H9 (cell line): ENCODE data around the gene SLC11A1. TPM values are rescaled to one million over a fixed set of nuclear protein-coding genes. Genes with fewer than 3 reads are reported as not detected.
A peak's percentile ranks its signal among the peaks of the same experiment; 100 is the strongest.

Experiments
- DNase-seq: peaks from one replicate; pipeline ENCODE4 v3.0.0-alpha.2; 2017
- H2AFZ ChIP-seq: one replicate; pipeline ENCODE4 v1.6.1; 2013; ENCODE audit warnings: mild to moderate bottlenecking, low read length, control low read depth, moderate library complexity
- H2AK5ac ChIP-seq: 2 replicates; pipeline ENCODE4 v1.6.1; 2013; ENCODE audit warnings: low read length, control low read depth, mixed read lengths; ENCODE audit not compliant: insufficient read length
- H2BK120ac ChIP-seq: one replicate; pipeline ENCODE4 v1.6.1; 2013; ENCODE audit warnings: low read depth, mild to moderate bottlenecking, low read length, control low read depth, inconsistent platforms; ENCODE audit not compliant: poor library complexity, severe bottlenecking
- H2BK12ac ChIP-seq: 2 replicates; pipeline ENCODE4 v1.6.1; 2013; ENCODE audit warnings: low read length, control low read depth, mixed read lengths, low read depth; ENCODE audit not compliant: insufficient read length
- H2BK15ac ChIP-seq: 2 replicates; pipeline ENCODE4 v1.6.1; 2013; ENCODE audit warnings: low read depth, low read length, control low read depth
- H2BK20ac ChIP-seq: one replicate; pipeline ENCODE4 v1.6.1; 2013; ENCODE audit warnings: low read depth, mild to moderate bottlenecking, low read length, control low read depth, inconsistent platforms; ENCODE audit not compliant: poor library complexity, severe bottlenecking
- H2BK5ac ChIP-seq: 2 replicates; pipeline ENCODE4 v1.6.1; 2013; ENCODE audit warnings: low read length, control low read depth, mixed read lengths; ENCODE audit not compliant: insufficient read length
- H3K14ac ChIP-seq: 2 replicates; pipeline ENCODE4 v1.6.1; 2013; ENCODE audit warnings: low read length, control low read depth; ENCODE audit not compliant: insufficient read depth
- H3K18ac ChIP-seq: 2 replicates; pipeline ENCODE4 v1.6.1; 2013; ENCODE audit warnings: low read depth, mild to moderate bottlenecking, mixed read lengths, low read length, control low read depth; ENCODE audit not compliant: insufficient read length
- H3K23ac ChIP-seq: 2 replicates; pipeline ENCODE4 v1.6.1; 2013; ENCODE audit warnings: low read length, control low read depth, mixed read lengths, low read depth; ENCODE audit not compliant: insufficient read length
- H3K23me2 ChIP-seq: 2 replicates; pipeline ENCODE4 v1.6.1; 2013; ENCODE audit warnings: low read depth, mild to moderate bottlenecking, mixed read lengths, low read length, control low read depth; ENCODE audit not compliant: insufficient read length, poor library complexity, severe bottlenecking
- H3K27ac ChIP-seq: 2 replicates; pipeline ENCODE4 v1.5.1; 2013; ENCODE audit warnings: low read length, control low read depth, mixed read lengths, low read depth; ENCODE audit not compliant: insufficient read length
- H3K27me3 ChIP-seq: 2 replicates; pipeline ENCODE4 v1.6.1; 2013; ENCODE audit warnings: low read length, control low read depth, inconsistent platforms; ENCODE audit not compliant: insufficient read depth
- H3K4ac ChIP-seq: 2 replicates; pipeline ENCODE4 v1.6.1; 2013; ENCODE audit warnings: low read depth, mild to moderate bottlenecking, control low read depth, inconsistent platforms, low read length, moderate library complexity
- H3K4me1 ChIP-seq: 2 replicates; pipeline ENCODE4 v1.6.1; 2013; ENCODE audit warnings: low read length, control low read depth, inconsistent platforms; ENCODE audit not compliant: insufficient read depth
- H3K4me2 ChIP-seq: 2 replicates; pipeline ENCODE4 v1.6.1; 2013; ENCODE audit warnings: low read length, control low read depth, mixed read lengths; ENCODE audit not compliant: insufficient read length, insufficient read depth
- H3K56ac ChIP-seq: 2 replicates; pipeline ENCODE4 v1.6.1; 2013; ENCODE audit warnings: low read depth, mild to moderate bottlenecking, mixed read lengths, low read length, control low read depth; ENCODE audit not compliant: insufficient read length
- H3K79me1 ChIP-seq: 2 replicates; pipeline ENCODE4 v1.6.1; 2013; ENCODE audit warnings: low read depth, mild to moderate bottlenecking, moderate library complexity, low read length, control low read depth, inconsistent platforms; ENCODE audit not compliant: insufficient read depth, poor library complexity, severe bottlenecking
- H3K79me2 ChIP-seq: 2 replicates; pipeline ENCODE4 v1.6.1; 2013; ENCODE audit warnings: low read length, control low read depth, inconsistent platforms; ENCODE audit not compliant: insufficient read depth
- H3K9ac ChIP-seq: 2 replicates; pipeline ENCODE4 v1.6.1; 2013; ENCODE audit warnings: low read length, control low read depth, mixed read lengths; ENCODE audit not compliant: insufficient read length; ENCODE audit errors: extremely low read depth
- H3K9me3 ChIP-seq: one replicate; pipeline ENCODE4 v1.6.1; 2013; ENCODE audit warnings: low read depth, low read length, inconsistent platforms; ENCODE audit not compliant: control insufficient read depth
- H3T11ph ChIP-seq: one replicate; pipeline ENCODE4 v1.6.1; 2013; ENCODE audit warnings: mild to moderate bottlenecking, low read length, control low read depth, inconsistent platforms
- H4K20me1 ChIP-seq: one replicate; pipeline ENCODE4 v1.6.1; 2013; ENCODE audit not compliant: control insufficient read depth, insufficient read length, insufficient read depth
- H4K5ac ChIP-seq: 2 replicates; pipeline ENCODE4 v1.6.1; 2013; ENCODE audit warnings: low read depth, mild to moderate bottlenecking, mixed read lengths, low read length, control low read depth; ENCODE audit not compliant: insufficient read length
- H4K8ac ChIP-seq: replicated peaks from 2 replicates; pipeline ENCODE4 v1.6.1; 2013; ENCODE audit warnings: low read length, control low read depth, mixed read lengths, low read depth; ENCODE audit not compliant: insufficient read length
- H4K91ac ChIP-seq: 2 replicates; pipeline ENCODE4 v1.6.1; 2013; ENCODE audit warnings: low read depth, mild to moderate bottlenecking, moderate library complexity, mixed read lengths, low read length, control low read depth; ENCODE audit not compliant: insufficient read length
- H3K27ac Mint-ChIP-seq, 3 experiments: 2 replicates in 2 of 3; 3 replicates in 1 of 3; pipeline ENCODE4 v1.8.0; 2020 to 2021; ENCODE audit warnings: mixed read lengths in 3 of 3, mild to moderate bottlenecking in 1 of 3, moderate library complexity in 1 of 3
- H3K27me3 Mint-ChIP-seq: 2 replicates; pipeline ENCODE4 v1.8.0; 2021; ENCODE audit warnings: low read depth, mild to moderate bottlenecking, moderate library complexity, mixed read lengths
- H3K36me3 Mint-ChIP-seq, 3 experiments: 2 replicates in 2 of 3; 3 replicates in 1 of 3; pipeline ENCODE4 v1.8.0; 2020 to 2021; ENCODE audit warnings: low read depth in 3 of 3, mixed read lengths in 3 of 3; ENCODE audit not compliant: insufficient read depth in 1 of 3
- H3K4me1 Mint-ChIP-seq, 2 experiments: 2 replicates each; pipeline ENCODE4 v1.8.0; 2020; ENCODE audit warnings: mixed read lengths in 2 of 2
- H3K4me3 Mint-ChIP-seq, 2 experiments: 2 replicates in 1 of 2; 3 replicates in 1 of 2; pipeline ENCODE4 v1.8.0; 2020 to 2021; ENCODE audit warnings: mild to moderate bottlenecking in 2 of 2, mixed read lengths in 2 of 2, moderate library complexity in 1 of 2
- H3K9me3 Mint-ChIP-seq, 2 experiments: 2 replicates in 1 of 2; 3 replicates in 1 of 2; pipeline ENCODE4 v1.8.0; 2020; ENCODE audit warnings: mild to moderate bottlenecking in 2 of 2, mixed read lengths in 2 of 2, moderate library complexity in 1 of 2
- WGBS: extraction: QIAGEN DNeasy Blood & Tissue Kit; methylation state at CpG from one replicate; pipeline ENCODE4 v1.1.7; 2013; ENCODE audit warnings: missing lambda C conversion rate, low lambda C conversion rate, mixed read lengths; ENCODE audit not compliant: insufficient read length; ENCODE audit errors: extremely low coverage; 5-methylcytosine and 5-hydroxymethylcytosine counted together
- total RNA-seq: library from RNA; stranded (reverse); gene quantifications from 2 replicates; pipeline ENCODE4 v1.2.1, GENCODE V29; 2021
- TF ChIP-seq, protein P1 (sequence below): fragments of 200-600 bp; sonication (generic); conservative IDR thresholded peaks from 3 replicates; pipeline ENCODE4 v1.8.0; 2021; ENCODE audit warnings: antibody characterized with exemption, mild to moderate bottlenecking

Gene SLC11A1
- total RNA-seq, 1 experiment from 2014 or later = 0.11 TPM

DNA sequence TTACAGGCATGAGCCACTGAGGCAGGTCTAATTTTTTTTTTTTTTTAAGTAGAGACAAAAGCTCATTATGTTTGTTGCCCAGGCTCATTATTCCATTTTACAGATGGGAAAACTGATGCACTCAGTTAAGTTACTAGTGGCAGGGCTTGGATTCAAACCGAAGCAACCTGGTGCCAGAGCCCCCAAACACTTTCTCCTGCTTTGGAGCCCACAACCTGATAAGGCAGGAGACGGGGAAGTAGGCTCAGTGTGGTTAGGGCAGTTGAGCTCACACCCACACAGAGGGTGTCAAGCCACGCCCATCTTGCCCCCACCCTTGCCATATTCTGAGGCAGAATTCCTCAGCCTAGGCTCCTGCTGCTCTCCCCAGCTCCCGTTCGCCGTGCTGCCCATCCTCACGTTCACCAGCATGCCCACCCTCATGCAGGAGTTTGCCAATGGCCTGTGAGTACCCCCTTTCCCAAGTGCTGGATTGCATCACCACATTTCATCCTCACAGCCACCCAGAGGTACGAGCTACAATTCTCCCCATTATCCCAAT, 11.7 kb downstream of the SLC11A1 start:
- Histone ChIP-seq H2BK5ac (no peak overlapping the region), H4K91ac (no peak overlapping the region), H3K4me2 (no peak overlapping the region), H3K18ac (no peak overlapping the region), H3K4ac (no peak overlapping the region), H4K20me1 (no peaks in the 10 kb centered on the region), H2BK20ac (no peak overlapping the region), H3K79me2 (no peaks in the 10 kb centered on the region), H3K9ac (no peak overlapping the region), H2BK120ac (no peak overlapping the region), H2BK12ac (no peak overlapping the region), H4K5ac (no peak overlapping the region), H3K23me2 (peaks cover 28% of the 10 kb centered on the region), H3K27me3 (peaks cover 17% of the 10 kb centered on the region), H2AFZ (no peak overlapping the region), H3K79me1 (no peaks in the 10 kb centered on the region), H2AK5ac (no peak overlapping the region), H2BK15ac (no peak overlapping the region), H3T11ph (no peak overlapping the region), H4K8ac (no peak overlapping the region), H3K4me1 (no peaks in the 10 kb centered on the region; the same call in 1 of the 2 replicates), H3K27ac (no peak overlapping the region), H3K14ac (no peak overlapping the region), H3K23ac (no peak overlapping the region), H3K56ac (no peak overlapping the region), H3K9me3 (no peaks in the 10 kb centered on the region)
- H3K27me3 Mint-ChIP-seq = peaks cover 41% of the 10 kb centered on the region
- TF ChIP-seq, protein P1, sequence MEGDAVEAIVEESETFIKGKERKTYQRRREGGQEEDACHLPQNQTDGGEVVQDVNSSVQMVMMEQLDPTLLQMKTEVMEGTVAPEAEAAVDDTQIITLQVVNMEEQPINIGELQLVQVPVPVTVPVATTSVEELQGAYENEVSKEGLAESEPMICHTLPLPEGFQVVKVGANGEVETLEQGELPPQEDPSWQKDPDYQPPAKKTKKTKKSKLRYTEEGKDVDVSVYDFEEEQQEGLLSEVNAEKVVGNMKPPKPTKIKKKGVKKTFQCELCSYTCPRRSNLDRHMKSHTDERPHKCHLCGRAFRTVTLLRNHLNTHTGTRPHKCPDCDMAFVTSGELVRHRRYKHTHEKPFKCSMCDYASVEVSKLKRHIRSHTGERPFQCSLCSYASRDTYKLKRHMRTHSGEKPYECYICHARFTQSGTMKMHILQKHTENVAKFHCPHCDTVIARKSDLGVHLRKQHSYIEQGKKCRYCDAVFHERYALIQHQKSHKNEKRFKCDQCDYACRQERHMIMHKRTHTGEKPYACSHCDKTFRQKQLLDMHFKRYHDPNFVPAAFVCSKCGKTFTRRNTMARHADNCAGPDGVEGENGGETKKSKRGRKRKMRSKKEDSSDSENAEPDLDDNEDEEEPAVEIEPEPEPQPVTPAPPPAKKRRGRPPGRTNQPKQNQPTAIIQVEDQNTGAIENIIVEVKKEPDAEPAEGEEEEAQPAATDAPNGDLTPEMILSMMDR = no peak
- H3K4me1 Mint-ChIP-seq = peaks cover 26 to 45% of the 10 kb centered on the region in 2 experiments
- H3K4me3 Mint-ChIP-seq = peak overlapping the region in 1 of 2 experiments; percentile 15; a peak in 1 of 5 replicates
- WGBS = no CpG with 5 or more reads among the region's 8 CpGs
- H3K36me3 Mint-ChIP-seq = no peaks in the 10 kb centered on the region
- no peaks in the 10 kb centered on the region; a peak in 1 of 5 replicates for H3K9me3 Mint-ChIP-seq
- DNase-seq = peak; percentile 40
- peak overlapping the region in 1 of 3 experiments; percentile 44; a peak in 1 of 7 replicates for H3K27ac Mint-ChIP-seq
